ENCODE results near the gene CCDC179. TPM values are rescaled to one million over a fixed set of nuclear protein-coding genes. Genes with fewer than 3 reads are reported as not detected.

The CCDC179 gene
- total RNA-seq (2014; rRNA removed; shearing (Covaris generic)): not detected in 2 replicates

GRCh38 chr11:22860241-22860640, at the start of gene CCDC179:
CCDC179 (minus strand) TSS chr11:22860474; CDS start chr11:22860421, 53 bp downstream.

GRCh38 chr11:22829231-22830081, 30.8 kb downstream of the CCDC179 start, which contains the start of gene SVIP:
SVIP (minus strand) TSS chr11:22829801; CDS start chr11:22829748, 53 bp downstream.

Other genes with a start within 250 kb of the CCDC179 start
- gene FANCF, start 234.7 kb downstream of the CCDC179 start, total RNA-seq (2014; rRNA removed; shearing (Covaris generic)): 4.6 and 6.3 TPM in 2 replicates
- gene GAS2, start 193.9 kb downstream of the CCDC179 start, total RNA-seq (2014; rRNA removed; shearing (Covaris generic)): 1.2 and 1.7 TPM in 2 replicates
- gene SVIP, start 30.7 kb downstream of the CCDC179 start, total RNA-seq (2014; rRNA removed; shearing (Covaris generic)): 9.7 and 18.3 TPM in 2 replicates